ENCODE results near the gene ACTG1.

DNA sequence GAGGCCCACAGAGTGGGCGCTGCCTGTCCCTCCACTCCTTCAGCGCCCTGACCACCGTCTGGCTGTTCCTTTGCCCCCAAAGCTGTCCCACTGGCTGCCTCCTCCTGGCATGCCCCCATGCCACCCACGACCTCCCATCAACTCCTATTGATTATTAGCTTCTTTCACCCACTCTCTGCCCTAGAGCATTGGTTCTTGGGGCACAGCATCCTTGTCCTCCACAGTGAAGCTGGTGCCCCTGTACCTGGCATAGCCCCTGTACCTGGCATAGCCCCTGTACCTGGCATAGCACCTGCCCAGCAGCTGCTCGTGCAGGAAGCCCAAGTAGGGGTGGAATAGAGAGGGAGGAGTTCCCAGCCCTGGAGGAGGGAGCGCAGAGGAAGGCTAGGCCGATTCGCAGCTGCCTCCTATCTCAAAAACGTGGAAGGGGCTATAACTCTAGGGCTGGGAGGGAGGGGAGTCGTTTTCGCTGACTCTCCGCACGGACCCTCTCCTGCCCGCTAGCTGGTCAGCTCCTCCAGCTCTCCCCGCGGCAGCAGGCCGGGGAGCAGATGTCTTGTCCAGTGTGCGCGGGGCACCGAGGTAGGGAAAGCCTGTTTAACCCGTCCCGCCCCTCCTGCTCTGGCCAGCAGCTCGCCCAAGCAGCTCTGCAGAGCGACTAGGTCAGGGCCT is 5.7 kb upstream of the ACTG1 start:
- TF ChIP-seq, protein P1, sequence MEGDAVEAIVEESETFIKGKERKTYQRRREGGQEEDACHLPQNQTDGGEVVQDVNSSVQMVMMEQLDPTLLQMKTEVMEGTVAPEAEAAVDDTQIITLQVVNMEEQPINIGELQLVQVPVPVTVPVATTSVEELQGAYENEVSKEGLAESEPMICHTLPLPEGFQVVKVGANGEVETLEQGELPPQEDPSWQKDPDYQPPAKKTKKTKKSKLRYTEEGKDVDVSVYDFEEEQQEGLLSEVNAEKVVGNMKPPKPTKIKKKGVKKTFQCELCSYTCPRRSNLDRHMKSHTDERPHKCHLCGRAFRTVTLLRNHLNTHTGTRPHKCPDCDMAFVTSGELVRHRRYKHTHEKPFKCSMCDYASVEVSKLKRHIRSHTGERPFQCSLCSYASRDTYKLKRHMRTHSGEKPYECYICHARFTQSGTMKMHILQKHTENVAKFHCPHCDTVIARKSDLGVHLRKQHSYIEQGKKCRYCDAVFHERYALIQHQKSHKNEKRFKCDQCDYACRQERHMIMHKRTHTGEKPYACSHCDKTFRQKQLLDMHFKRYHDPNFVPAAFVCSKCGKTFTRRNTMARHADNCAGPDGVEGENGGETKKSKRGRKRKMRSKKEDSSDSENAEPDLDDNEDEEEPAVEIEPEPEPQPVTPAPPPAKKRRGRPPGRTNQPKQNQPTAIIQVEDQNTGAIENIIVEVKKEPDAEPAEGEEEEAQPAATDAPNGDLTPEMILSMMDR (conservative IDR thresholded peaks at IDR 0.05 in 1 of 2, IDR thresholded peaks at IDR 0.05 in 1 of 2; ENCODE audit: extremely low read depth in 1 of 2, insufficient read depth in 1 of 2, low read depth in 1 of 2, low read length in 2 of 2): no peak
- no peak for TF ChIP-seq EZH2 (IDR thresholded peaks at IDR 0.05; ENCODE audit: borderline replicate concordance, low read length)
